ENCODE measurements around the gene GNG8. TPM values are rescaled to one million over a fixed set of nuclear protein-coding genes. Genes with fewer than 3 reads are reported as not detected.

The GNG8 gene
- total RNA-seq, 1 experiment from 2014 or later, result not detected

DNA sequence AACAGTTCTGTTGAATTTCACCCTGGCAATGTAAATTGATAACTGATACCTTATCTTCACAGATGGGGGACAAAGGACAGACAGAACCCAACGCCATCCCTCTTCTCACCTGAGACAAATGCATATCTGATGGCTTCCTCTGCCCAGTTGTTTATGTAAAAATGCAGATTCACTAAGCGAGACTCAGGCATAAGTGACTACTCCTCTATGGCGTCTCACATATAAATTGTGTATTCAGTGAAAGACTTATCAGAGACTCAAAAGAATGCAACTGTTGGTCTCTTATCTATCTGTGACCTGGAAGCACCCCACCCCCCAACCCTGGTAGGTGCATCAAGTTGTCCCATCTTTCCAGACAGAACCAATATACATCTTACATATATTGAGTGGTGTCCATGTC lies 48.1 kb downstream of the GNG8 start:
- Mint-ChIP-seq H3K4me3 (ENCODE audit: unreplicated experiment) (no peak overlapping the region), H3K4me1 (ENCODE audit: low read depth, unreplicated experiment) (peaks cover 7% of the 10 kb centered on the region), H3K9me3 (ENCODE audit: unreplicated experiment) (no peaks in the 10 kb centered on the region), H3K27me3 (ENCODE audit: insufficient read depth, unreplicated experiment) (no peaks in the 10 kb centered on the region), H3K36me3 (ENCODE audit: insufficient read depth, unreplicated experiment) (no peaks in the 10 kb centered on the region), H3K27ac (ENCODE audit: unreplicated experiment) (no peak overlapping the region)
- Histone ChIP-seq H3K4me3 (ENCODE audit: low read depth, low read length) (no peak overlapping the region), H3K4me1 (peaks cover 7% of the 10 kb centered on the region; the same call in 1 of the 2 replicates), H3K9me3 (no peaks in the 10 kb centered on the region), H3K27me3 (replicated peaks; ENCODE audit: control insufficient read depth, insufficient read depth, low read length) (no peaks in the 10 kb centered on the region), H3K36me3 (ENCODE audit: control insufficient read depth, insufficient read depth, low read length) (no peaks in the 10 kb centered on the region)
- no peak for DNase-seq
- BruUV-seq (replicated peaks), result no TSS peak
- ChIA-PET POLR2A (no interaction called here), CTCF (no interaction called here)
- TF ChIP-seq, protein P1, sequence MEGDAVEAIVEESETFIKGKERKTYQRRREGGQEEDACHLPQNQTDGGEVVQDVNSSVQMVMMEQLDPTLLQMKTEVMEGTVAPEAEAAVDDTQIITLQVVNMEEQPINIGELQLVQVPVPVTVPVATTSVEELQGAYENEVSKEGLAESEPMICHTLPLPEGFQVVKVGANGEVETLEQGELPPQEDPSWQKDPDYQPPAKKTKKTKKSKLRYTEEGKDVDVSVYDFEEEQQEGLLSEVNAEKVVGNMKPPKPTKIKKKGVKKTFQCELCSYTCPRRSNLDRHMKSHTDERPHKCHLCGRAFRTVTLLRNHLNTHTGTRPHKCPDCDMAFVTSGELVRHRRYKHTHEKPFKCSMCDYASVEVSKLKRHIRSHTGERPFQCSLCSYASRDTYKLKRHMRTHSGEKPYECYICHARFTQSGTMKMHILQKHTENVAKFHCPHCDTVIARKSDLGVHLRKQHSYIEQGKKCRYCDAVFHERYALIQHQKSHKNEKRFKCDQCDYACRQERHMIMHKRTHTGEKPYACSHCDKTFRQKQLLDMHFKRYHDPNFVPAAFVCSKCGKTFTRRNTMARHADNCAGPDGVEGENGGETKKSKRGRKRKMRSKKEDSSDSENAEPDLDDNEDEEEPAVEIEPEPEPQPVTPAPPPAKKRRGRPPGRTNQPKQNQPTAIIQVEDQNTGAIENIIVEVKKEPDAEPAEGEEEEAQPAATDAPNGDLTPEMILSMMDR (IDR thresholded peaks at IDR 0.05; ENCODE audit: insufficient read depth in 1 of 2, low read depth in 1 of 2, low read length in 1 of 2, severe bottlenecking in 1 of 2, unreplicated experiment in 1 of 2), result no peak
- intact Hi-C loops (cut with micrococcal nuclease; ENCODE audit: unreplicated experiment), result no loop called here

DNA sequence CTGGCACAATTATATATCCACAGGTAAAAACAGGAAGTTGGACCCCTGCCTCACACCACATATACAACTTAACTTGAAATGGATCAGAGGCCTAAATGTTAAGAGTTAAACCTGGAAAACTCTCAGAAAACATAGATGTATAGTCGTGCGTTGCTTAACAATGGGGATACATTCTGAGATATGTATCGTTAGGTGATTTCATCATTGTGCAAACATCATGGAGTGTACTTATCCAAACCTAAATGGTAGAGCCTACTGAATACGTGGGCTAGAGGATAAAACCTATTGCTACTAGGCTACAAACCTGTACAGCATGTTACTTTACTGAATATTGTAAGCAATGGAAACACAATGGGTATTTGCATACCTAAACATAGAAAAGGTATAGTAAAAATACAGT lies 49.7 kb downstream of the GNG8 start:
- intact Hi-C loops (cut with micrococcal nuclease; ENCODE audit: unreplicated experiment), result no loop called here
- no peak overlapping the region for H3K4me3 ChIP-seq (ENCODE audit: low read depth, low read length)
- ChIA-PET CTCF (no interaction called here), POLR2A (no interaction called here)
- Mint-ChIP-seq H3K9me3 (ENCODE audit: unreplicated experiment) (no peaks in the 10 kb centered on the region), H3K27me3 (ENCODE audit: insufficient read depth, unreplicated experiment) (no peaks in the 10 kb centered on the region), H3K4me1 (ENCODE audit: low read depth, unreplicated experiment) (peaks cover 7% of the 10 kb centered on the region), H3K36me3 (ENCODE audit: insufficient read depth, unreplicated experiment) (no peaks in the 10 kb centered on the region), H3K4me3 (ENCODE audit: unreplicated experiment) (no peak overlapping the region), H3K27ac (ENCODE audit: unreplicated experiment) (no peak overlapping the region)
- H3K9me3 ChIP-seq, result no peaks in the 10 kb centered on the region
- H3K36me3 ChIP-seq (ENCODE audit: control insufficient read depth, insufficient read depth, low read length), result no peaks in the 10 kb centered on the region
- no peak for DNase-seq
- no TSS peak for BruUV-seq (replicated peaks)
- H3K4me1 ChIP-seq, result peaks cover 7% of the 10 kb centered on the region; the same call in 1 of the 2 replicates
- TF ChIP-seq, protein P1 (IDR thresholded peaks at IDR 0.05; ENCODE audit: insufficient read depth in 1 of 2, low read depth in 1 of 2, low read length in 1 of 2, severe bottlenecking in 1 of 2, unreplicated experiment in 1 of 2), result no peak
- H3K27me3 ChIP-seq (replicated peaks; ENCODE audit: control insufficient read depth, insufficient read depth, low read length), result no peaks in the 10 kb centered on the region

DNA sequence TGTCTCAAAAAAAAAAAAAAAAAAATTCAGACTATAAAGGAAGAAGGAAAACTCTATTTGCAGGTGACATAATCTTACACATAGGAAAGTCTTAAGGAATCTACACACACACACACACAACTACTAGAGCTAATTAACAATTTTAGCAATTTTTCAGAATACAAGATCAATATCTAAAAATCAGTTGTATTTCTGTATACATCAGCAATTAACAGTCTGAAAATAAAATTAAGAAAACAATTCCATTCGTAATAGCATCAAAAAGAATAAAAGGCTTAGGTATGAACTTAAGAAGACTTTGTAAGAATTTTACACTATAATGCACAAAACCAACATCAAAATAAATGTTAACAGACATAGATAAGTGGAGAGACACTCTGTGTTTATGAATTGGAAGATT lies 50.5 kb downstream of the GNG8 start:
- ChIA-PET POLR2A (interaction anchor here (0.6 kb wide), 1 partner anchor 285 kb away, joined by 3 read pairs; no protein-coding TSS in a partner anchor), CTCF (interaction anchor here (0.6 to 0.7 kb wide), 2 partner anchors 249 to 306 kb away, joined by 4 to 5 read pairs; no protein-coding TSS in a partner anchor)
- no peaks in the 10 kb centered on the region for H3K36me3 Mint-ChIP-seq (ENCODE audit: insufficient read depth, unreplicated experiment)
- no peaks in the 10 kb centered on the region for H3K27me3 ChIP-seq (replicated peaks; ENCODE audit: control insufficient read depth, insufficient read depth, low read length)
- H3K9me3 Mint-ChIP-seq (ENCODE audit: unreplicated experiment), result no peaks in the 10 kb centered on the region
- no peak overlapping the region for H3K27ac Mint-ChIP-seq (ENCODE audit: unreplicated experiment)
- no peak for DNase-seq
- no peaks in the 10 kb centered on the region for H3K27me3 Mint-ChIP-seq (ENCODE audit: insufficient read depth, unreplicated experiment)
- H3K9me3 ChIP-seq, result no peaks in the 10 kb centered on the region; the same call in 1 of the 2 replicates
- H3K36me3 ChIP-seq (ENCODE audit: control insufficient read depth, insufficient read depth, low read length), result no peaks in the 10 kb centered on the region
- TF ChIP-seq, protein P1 (IDR thresholded peaks at IDR 0.05; ENCODE audit: insufficient read depth in 1 of 2, low read depth in 1 of 2, low read length in 1 of 2, severe bottlenecking in 1 of 2, unreplicated experiment in 1 of 2), result no peak
- peaks cover 7% of the 10 kb centered on the region for H3K4me1 Mint-ChIP-seq (ENCODE audit: low read depth, unreplicated experiment)
- no TSS peak for BruUV-seq (replicated peaks)
- no peak overlapping the region for H3K4me3 Mint-ChIP-seq (ENCODE audit: unreplicated experiment)
- H3K4me1 ChIP-seq, result peaks cover 7% of the 10 kb centered on the region; the same call in 1 of the 2 replicates
- no peak overlapping the region for H3K4me3 ChIP-seq (ENCODE audit: low read depth, low read length)
- intact Hi-C loops (cut with micrococcal nuclease; ENCODE audit: unreplicated experiment), result no loop called here

Other genes starting within 250 kb of the GNG8 start
- gene CCDC8, start 222.6 kb downstream of the GNG8 start, total RNA-seq (2022), result 0.18 and 0.37 TPM in 2 replicates
- gene PNMA8C, start 207.3 kb downstream of the GNG8 start, total RNA-seq (2022), result not detected in 2 replicates
- not detected in 2 replicates for gene PNMA8A, start 164.6 kb downstream of the GNG8 start, total RNA-seq (2022)
- 0.11 TPM in 1 of 2 replicates, not detected in the other for gene PNMA8B, start 140.3 kb downstream of the GNG8 start, total RNA-seq (2022)
- 465 and 484 TPM in 2 replicates for gene CALM3, start 34.9 kb downstream of the GNG8 start, total RNA-seq (2022)
- gene PTGIR, start 11.1 kb downstream of the GNG8 start, total RNA-seq (2022), result not detected in 2 replicates
- gene DACT3, start 25.0 kb upstream of the GNG8 start, total RNA-seq (2022), result 0.39 and 0.75 TPM in 2 replicates
- gene PRKD2, start 80.9 kb upstream of the GNG8 start, total RNA-seq (2022), result 45.4 and 48.4 TPM in 2 replicates
- gene FKRP, start 109.9 kb upstream of the GNG8 start, total RNA-seq (2022), result 30.6 and 33.1 TPM in 2 replicates
- gene STRN4, start 110.2 kb upstream of the GNG8 start, total RNA-seq (2022), result 151 and 162 TPM in 2 replicates
- gene SLC1A5, start 152.4 kb upstream of the GNG8 start, total RNA-seq (2022), result 497 and 512 TPM in 2 replicates
- 211 and 234 TPM in 2 replicates for gene AP2S1, start 214.6 kb upstream of the GNG8 start, total RNA-seq (2022)
- gene ARHGAP35, start 224.8 kb upstream of the GNG8 start, total RNA-seq (2022), result 81.7 and 85.9 TPM in 2 replicates